Activated T-helper 1 cell treated with Interleukin-2 at 50 U/mL for 16 hours (primary cell): Measurements from ENCODE around the gene IL17RA.
A peak's percentile ranks its signal among the peaks of the same experiment; 100 is the strongest.

Experiments used
- DNase-seq: peaks from one replicate; pipeline ENCODE4 v3.0.0-alpha.2; 2020; ENCODE audit warnings: low read depth

IL17RA gene

GRCh38 chr22:17157714-17158113 is 72.9 kb downstream of the IL17RA start:
- DNase-seq, result no peak

DNA sequence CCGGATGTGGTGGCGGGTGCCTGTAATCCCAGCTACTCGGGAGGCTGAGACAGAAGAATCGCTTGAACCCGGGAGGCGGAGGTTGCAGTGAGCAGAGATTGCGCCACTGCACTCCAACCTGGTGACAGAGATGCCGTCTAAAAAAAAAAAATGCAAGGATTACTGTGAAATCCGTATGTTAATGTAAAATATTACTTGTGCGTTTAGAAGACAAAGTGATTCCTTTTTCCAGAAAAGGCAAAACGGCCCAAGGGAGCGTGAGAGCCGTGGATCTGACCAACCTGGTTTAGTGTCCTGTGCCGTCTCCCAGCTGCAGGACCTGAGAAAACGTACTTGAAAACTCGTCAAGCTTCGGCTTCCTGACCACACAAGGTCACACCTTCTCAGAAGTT is 73.4 kb downstream of the IL17RA start:
- no peak for DNase-seq

- DNase-seq, result peak; percentile 84
Measured at GRCh38 chr22:17158568-17159503, 74.0 kb downstream of the IL17RA start, which contains the start of gene HDHD5. HDHD5 (minus strand) TSS chr22:17159277; CDS start chr22:17159251, 26 bp downstream.

- DNase-seq, result no peak
Measured at GRCh38 chr22:17159504-17159951, 74.7 kb downstream of the IL17RA start.

GRCh38 chr22:17161991-17162390 is 77.2 kb downstream of the IL17RA start:
- DNase-seq, result no peak

DNA sequence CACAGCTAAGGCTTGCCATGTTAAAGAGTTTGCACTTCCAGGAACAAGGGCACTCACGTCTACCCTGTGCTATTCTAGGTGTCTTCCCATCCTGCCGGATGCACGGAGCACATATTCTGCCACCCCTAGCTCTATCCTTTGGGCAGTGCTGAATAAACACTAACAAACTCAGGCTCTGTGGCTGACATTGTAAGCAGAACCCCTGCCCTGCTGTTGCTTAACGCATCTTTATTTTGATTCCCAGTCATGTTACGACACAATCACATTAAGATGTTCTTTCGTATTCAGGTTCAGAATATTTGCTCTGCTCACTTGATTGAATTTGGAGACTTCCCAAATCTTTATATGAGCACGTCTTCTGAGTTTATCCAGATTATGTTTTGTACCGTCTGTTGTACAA is 77.9 kb downstream of the IL17RA start:
- no peak for DNase-seq

GRCh38 chr22:17164392-17165024 is 79.7 kb downstream of the IL17RA start:
- no peak for DNase-seq
